ENCODE data around the gene ACSBG1.
"Not testable (repeated sequence)": the region's sequence is repeated elsewhere in the genome, so short reads cannot be mapped to it uniquely, and the experiment has no call there.

The ACSBG1 gene

DNA sequence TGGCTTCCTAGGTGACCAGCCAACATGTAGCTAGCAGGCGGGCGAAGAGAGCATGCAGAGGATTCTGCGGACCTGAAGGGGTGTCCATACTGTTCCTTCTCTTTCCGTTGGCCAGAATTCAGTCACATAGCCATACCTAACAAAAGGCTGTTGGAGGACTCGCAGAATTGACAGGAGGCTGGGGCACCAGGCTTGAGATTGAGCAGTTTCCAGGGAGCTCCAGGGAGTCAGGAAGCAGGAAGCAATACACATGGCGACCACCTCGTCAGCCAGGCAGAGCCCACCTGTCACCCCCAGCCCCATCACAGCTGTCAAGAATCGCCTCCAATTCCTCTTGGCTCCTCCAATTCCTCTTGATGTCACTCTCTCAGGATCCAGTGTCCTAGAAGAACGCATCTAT, 16.8 kb upstream of the ACSBG1 start:
- no peak for DNase-seq (ENCODE audit: low spot score)

DNA sequence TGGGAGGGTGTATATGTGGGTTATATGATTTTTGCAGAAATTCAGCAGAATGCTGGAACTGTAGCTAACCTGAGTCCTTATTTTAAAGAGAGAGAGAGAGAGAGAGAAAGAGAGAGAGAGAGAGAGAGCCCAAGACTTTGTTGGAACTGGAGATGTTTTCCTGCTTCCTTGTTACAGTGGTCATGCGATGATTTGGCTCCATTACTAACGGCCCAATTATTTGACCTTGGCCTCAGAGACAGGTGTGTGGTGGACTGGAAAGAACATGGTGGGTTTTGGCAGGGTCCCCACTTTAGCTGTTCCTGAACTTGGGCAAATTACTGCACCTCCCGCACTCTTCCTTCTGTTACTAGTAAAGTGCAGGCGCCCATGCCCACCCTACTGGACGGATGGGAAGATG, 14.8 kb upstream of the ACSBG1 start:
- DNase-seq (ENCODE audit: low spot score) = no peak

DNA sequence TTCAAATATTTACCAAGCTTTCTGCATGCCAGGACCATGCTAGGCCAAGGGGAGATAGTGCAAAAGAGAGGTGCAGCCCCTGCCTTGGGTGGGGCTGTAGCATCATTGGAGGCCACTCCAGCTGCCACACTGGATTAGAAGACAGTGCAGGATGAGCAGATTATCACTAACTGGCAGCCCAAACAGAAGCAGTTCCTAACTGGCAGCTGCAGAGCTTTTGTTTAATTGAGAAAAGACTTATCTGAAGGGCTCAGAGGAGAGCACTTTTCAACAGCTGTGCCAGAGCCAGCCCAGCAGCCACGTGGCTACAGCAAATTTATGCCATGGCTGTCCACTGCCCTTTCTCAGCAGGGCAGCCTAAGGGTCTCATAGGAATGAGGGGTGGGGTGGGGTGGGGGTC, 13.5 kb upstream of the ACSBG1 start:
- DNase-seq (ENCODE audit: low spot score) = no peak

DNA sequence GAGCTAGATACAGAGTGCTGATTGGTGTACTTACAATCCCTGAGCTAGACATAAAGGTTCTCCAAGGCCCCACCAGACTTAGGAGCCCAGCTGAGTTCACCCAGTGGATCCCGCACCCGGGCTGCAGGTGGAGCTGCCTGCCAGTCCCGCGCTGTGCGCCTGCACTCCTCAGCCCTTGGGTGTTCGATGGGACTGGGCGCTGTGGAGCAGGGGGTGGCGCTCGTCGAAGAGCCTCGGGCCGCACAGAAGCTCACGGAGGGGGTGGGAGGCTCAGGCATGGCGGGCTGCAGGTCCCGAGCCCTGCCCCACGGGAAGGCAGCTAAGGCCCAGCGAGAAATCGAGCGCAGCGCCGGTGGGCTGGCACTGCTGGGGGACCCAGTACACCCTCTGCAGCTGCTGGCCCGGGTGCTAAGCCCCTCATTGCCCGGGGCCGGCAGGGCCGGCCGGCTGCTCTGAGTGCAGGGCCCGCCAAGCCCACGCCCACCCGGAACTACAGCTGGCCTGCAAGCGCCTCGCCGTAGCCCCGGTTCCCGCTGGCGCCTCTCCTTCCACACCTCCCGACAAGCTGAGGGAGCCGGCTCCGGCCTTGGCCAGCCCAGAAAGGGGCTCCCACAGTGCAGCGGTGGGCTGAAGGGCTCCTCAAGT, 11.7 kb upstream of the ACSBG1 start:
- not testable (repeated sequence) for DNase-seq (ENCODE audit: low spot score)

DNA sequence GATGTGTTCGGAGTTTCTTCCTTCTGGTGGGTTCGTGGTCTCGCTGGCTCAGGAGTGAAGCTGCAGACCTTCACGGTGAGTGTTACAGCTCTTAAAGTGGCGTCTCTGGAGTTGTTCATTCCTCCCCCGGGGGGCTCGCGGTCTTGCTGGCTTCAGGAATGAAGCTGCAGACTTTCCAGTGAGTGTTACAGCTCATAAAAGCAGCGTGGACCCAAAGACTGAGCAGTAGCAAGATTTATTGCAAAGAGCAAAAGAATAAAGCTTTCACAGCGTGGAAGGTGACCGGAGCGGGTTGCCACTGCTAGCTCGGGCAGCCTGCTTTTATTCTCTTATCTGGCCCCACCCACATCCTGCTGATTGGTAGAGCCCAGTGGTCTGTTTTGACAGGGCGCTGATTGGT, 11.0 kb upstream of the ACSBG1 start:
- not testable (repeated sequence) for DNase-seq (ENCODE audit: low spot score)

DNA sequence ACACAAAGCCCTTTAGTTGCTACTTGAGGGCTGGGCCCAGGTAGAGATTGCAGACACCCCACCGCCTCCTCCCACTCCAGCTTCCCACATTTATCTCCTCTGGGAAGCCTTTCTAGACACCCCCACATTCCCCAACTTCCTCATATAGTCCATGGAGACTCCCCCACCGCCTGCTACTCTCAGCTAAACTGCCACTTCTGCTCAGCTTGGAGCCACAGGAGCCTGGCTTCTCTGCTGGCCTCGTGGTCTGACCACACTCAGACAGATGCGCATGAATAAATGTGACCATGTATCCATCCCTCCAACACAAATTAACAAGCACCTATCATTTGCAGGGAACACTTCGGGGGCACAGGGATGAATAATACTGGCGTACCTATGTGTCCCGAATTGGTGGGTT, 10.5 kb upstream of the ACSBG1 start:
- no peak for DNase-seq (ENCODE audit: low spot score)

DNA sequence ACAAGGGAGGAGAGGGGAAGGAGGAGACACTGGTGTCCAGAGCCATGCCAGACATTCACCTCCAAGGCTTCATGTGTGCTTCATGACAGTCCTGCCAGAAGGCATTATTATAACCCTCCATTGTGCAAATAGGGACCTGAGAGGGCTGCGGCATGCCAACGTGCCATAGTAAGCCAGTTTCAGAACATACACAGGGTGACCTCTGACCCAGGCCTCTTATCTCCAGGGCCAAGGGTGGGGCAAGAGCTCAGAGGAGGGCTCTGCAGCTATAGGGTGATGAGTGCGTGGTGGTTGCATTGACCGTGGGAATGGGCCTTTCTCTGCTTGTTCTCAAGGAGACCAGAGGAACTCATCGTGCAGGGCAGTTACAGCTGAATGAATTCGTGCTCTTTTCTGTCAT, 9.7 kb upstream of the ACSBG1 start:
- DNase-seq (ENCODE audit: low spot score) = no peak

DNA sequence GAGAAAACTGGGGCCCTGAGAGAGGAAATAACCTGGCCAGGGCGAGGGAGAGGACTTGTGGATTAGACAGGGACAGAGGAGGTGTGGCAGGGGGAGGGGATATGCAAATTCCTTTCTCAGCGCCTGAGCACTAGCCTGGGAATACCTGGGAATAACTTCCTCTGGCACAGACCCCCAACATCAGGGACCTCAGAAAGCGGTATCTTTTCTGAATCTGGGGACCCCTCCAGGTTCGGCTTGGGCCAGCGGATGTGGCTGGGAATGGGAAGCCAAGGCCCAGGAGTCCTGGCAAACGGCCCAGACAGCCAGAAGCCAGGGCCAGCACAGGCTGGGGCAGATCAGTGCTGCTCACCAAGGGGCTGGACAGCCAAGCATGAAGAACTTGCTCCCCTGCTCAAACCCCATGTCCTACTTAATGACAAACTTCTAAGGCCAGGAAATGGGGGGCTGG, 9.2 kb upstream of the ACSBG1 start:
- DNase-seq (ENCODE audit: low spot score) = no peak

DNA sequence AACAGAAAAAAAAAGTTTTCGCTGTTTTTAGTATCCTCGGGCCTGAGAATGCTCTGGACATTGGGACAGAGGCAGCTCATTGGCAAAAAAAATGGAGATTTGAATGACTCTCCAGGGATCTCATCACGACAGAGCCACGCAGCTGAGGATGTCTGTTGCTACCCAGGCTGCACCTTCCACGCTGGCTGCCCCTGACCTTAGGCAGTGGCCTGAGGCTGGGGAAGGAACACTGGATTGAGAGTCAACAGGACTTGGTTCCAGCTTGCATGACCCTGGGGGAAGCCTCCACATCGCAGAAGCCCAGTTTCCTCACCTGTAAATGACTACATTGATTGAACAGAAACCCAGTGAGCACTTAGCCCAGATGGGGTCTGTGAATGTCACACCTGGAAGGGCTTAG, 8.7 kb upstream of the ACSBG1 start:
- no peak for DNase-seq (ENCODE audit: low spot score)

DNA sequence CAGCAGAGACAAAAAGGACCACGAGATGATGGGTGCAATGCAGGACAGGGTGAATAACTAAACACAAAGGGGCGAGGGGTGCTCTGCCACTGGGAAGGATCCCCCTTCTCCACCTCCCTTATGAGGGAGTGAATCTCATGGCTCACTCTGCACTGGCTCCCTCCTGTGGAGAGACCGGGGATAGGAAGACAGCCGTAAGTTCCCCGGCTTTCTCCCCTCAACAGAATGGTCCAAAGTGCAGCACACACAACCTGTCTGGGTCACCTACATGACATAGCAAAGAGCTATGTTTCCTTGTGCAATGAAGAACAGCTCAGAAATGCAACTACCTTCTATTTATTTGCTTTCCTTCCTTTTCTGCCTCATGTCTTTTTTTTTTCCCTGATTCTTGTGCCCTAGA, 7.8 kb upstream of the ACSBG1 start:
- peak; percentile 22 for DNase-seq (ENCODE audit: low spot score)

DNA sequence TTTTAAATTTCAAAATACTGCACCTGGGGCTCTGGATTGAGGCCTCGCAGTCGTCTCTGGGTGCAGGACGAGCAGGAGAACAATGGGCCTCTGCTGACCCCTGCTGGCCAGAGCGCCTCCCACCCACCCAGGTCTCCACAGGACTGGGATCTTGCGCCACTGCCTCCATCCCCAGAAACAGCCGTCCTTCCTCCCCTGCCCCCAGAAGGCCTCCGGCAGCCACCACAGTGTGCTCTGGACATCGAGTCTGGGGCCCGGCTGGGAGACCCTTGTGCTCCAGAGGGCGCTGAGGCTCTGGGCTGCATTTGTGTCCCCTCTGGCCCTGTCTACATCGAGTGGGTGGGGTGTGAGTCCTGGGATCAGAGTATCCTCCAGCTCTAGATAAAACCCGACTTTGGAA, 6.7 kb upstream of the ACSBG1 start:
- DNase-seq (ENCODE audit: low spot score) = peak; percentile 87

DNA sequence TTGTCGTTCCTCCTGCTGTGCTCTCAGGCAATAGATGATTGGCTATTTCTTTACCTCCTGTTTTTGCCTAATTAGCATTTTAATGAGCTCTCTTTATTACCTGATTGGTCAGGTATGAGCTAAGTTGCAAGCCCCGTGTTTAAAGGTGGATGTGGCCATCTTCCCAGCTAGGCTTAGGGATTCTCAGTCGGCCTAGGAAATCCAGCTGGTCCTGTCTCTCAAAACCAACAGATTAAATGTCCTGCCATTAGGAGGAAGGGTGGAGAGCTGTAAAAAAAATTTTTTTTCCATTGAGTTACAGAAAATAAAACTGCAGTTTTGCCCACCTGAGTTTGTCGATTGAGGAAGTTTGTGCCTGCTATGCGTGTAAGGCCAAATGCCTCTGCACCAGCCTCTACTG, 5.4 kb upstream of the ACSBG1 start:
- no peak for DNase-seq (ENCODE audit: low spot score)

DNA sequence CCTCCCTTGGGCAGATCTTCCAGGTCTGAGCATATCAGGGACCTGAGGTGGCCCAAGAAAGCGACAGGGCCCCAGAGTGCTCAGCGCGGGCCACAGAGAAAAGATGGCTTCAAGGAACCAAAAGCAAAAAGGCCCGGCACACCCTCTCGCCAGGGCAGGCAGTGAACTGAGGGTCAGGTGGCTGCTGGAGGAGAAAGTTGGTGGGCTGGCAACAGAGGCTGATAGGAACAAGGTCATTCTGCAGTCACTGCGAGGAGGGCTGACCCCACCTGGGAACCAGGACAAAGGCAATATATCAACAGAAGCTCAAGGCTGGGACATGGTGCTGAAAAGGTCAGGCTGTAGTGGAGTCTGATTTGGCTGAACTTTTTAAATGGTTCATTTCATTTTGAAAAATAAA, 2.8 kb upstream of the ACSBG1 start:
- DNase-seq (ENCODE audit: low spot score) = no peak

DNA sequence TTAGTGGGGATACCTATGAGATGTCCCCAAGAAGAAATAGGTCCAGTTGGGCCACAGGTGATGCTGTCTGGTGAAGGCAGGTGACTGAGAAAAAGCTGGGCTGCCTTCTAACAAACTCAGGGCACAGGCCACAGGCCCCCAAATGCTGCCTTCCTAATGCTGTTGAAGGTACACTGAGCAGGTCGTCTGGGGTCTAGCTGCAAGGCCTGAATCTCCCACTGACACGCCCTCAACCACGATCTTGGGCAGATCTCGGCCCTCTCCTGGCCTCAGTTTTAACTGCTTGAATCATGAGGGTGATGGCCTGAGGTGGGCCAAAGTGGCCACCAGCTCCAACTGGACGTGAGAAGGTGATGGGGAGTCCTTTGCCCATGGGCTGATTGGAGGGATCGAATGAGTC, 2.1 kb upstream of the ACSBG1 start:
- DNase-seq (ENCODE audit: low spot score) = no peak

DNA sequence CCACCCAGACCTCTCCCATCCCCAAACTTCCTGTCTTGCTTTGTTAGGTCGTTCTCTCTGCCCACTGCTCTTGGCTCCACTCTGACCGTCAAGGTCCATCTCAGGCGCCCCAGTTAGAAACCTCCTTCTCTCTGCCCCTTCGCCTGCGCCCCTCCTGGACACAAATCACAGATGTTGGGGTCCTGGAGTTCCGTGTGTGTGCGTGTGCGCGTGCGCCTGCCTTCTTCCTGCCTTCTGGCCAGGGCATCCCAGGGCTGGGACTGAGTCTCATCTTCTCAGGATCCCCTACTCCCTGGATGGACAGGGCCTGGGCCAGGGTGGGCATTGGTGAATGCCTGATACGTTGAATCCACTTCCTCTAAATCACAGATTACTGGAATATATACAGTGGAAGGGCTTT, 869 bp downstream of the ACSBG1 start:
- DNase-seq (ENCODE audit: low spot score) = no peak

DNA sequence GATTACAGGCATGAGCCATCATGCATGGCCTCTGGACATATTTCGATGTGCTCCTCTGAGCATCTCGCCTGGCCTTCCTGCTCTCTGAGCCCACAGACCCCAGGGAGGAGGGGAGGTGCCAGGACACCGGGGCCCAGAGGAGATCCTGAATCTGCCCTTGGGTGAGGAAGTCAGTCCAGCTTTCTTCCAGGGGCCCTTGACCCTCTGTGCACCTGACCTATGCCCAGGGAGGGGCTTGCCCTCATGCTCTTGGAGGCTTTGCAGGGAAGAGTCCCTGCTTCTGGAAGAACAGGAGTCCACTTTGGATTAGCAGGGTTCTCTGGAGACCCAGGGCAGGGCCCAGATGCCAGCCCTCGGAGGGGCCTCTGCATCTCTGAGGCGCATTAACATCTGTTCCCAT, 1.4 kb downstream of the ACSBG1 start:
- no peak for DNase-seq (ENCODE audit: low spot score)

DNA sequence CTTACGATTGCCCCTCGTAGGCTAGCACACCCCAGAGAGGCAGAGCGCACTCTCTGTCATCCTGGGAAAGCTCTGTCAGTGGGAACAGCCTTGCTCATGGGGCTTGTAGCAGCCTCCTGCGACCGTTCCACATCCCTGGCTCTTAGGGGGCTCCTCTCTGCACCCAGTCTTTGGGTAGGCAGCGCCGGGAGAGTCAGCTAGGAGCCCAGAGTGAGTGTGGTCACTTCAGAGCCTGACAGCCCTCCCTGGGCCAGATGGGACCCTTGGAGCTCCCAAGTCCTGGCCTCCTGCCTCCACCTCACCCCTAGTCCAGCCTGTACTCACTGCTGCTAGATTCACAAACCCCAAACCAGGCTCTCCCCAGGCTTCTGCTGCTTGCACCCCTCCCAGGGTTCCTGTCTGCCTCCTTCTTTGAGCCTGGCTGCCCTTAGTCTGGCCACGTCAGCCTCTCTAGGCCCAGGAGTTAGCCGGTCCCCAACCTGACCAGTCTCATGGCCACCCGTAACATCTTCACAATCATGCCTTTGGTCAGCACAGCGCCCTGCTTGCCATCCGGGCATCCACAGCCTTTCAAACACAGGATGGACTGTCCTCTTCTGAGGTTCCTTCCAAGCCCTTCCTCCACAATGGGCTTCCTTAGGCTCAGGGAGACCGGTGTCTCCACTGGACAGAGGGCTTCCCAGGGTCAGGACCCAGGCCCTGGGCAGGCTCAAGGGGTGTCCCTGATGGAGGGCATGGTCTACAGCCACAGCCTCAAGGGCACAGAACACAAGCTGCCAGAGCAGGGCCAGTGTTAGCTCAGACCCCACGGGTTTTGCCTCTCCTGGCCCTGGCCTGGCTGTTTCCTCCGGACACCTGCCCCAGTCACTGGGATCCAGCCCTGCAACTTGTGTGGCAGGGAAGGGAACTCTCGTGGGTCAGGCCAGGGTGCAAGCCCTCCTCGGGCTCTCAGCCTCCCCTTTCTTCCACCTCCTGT, 4.6 kb downstream of the ACSBG1 start:
- DNase-seq (ENCODE audit: low spot score) = no peak

DNA sequence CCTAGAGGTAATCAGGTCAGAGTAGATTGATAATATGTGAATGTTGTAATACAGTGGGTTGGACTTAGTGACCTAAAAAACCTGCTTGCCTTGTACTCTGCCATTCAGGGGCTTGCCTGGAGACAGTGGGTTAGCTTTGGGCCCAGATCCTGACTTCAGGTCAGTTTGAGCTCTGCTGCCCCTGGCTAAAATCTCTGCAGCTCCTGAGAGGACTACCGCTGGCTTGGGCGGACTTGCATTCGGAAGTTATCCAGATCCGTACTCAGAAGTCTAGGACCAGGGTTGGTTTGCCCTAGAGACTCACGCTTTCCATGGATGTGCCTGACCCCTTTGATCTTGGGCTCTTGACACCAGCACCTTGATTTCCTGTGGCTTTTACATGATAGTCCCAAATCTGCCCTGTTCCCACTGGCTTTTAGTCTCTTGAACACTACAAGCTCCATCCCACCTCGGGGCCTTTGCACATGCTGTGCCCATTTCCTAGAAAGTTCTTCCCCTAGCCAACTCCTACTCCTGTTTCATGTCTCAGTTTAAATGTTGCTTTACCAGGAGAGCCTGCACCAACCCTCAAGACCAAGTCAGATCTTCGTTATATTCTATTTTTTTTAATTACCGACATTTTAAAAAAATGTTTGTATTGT, 5.9 kb downstream of the ACSBG1 start:
- no peak for DNase-seq (ENCODE audit: low spot score)

DNA sequence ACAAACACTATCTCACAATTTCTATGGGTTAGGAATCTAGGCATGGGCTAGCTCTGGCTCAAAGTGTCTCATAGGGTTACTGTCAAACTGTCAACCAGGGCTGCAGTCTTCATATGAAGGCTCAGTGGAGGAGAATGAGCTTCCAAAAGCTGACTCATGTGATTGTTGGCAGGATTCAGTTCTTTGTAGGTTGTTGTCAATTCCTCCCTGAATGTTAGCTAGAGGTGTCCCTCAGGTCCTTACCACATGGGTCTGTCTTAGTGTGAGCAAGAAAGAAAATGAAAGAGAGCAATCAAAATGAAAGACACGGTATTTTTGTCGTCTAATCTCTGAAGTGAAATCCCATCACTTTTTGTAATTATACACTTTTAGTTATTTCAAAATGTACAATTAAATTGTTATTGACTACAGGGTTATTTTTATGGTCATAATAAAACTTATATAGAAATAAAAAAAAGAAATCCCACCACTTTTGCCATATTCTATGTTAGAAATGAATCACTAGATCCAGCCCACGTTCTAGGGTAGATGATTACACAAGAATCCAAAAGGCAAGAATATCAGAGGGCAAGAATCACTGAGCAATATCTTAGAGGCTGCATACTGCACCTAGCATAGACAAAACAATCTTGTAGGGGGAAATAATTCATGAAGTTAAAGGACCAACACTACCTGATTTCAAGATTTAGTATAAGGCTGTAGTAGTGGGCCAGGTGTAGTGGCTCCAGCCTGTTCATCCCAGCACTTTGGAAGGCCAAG, 8.4 kb downstream of the ACSBG1 start:
- DNase-seq (ENCODE audit: low spot score) = peak; percentile 80

DNA sequence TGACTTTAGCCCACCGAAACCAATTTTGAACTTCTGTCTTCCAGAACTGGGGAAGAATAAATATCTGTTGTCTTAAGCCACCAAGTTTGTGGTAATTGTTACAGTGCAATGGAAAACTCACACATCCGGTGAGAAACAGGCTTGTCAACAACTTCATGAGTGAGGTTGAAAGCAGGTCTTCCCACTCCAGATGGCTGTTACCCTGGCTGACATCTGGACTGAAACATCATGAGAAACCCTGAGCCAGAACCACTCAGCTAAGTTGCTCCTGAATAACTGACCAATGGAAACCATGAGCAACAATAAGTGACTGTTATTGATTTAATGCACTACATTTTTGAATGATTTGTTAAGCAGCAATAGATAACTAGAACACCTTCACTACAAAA, 10.3 kb downstream of the ACSBG1 start:
- DNase-seq (ENCODE audit: low spot score) = peak; percentile 17

DNA sequence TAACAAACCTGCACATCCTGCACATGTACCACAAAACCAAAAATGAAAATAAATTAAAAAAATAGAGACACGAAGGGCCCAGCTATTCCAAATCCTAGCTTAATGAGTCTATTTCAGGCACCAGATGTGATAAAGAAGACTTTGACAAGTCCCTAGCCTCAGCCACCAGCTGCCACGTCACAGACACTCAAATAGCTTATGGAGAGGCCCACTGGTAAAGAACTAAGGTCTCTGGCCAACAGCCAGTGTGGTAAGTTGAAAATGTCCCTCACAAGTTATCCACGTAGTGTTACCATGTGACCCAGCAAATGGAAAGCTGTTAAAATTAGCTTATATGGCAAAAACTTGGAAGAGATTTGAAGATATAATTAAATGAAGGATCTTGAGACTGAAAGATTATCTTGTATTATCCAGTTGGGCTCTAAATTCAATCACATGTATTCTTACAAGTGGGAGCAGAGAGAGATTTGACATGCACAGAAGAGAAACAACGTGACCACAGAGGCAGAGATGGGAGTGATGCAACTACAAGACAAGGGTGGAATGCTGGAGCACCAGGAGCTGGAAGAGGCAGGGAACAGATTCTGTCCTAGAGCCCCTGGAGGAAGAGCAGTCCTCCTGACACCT, 10.9 kb downstream of the ACSBG1 start:
- DNase-seq (ENCODE audit: low spot score) = no peak
